ENCODE data around the gene ZC2HC1B.

DNA sequence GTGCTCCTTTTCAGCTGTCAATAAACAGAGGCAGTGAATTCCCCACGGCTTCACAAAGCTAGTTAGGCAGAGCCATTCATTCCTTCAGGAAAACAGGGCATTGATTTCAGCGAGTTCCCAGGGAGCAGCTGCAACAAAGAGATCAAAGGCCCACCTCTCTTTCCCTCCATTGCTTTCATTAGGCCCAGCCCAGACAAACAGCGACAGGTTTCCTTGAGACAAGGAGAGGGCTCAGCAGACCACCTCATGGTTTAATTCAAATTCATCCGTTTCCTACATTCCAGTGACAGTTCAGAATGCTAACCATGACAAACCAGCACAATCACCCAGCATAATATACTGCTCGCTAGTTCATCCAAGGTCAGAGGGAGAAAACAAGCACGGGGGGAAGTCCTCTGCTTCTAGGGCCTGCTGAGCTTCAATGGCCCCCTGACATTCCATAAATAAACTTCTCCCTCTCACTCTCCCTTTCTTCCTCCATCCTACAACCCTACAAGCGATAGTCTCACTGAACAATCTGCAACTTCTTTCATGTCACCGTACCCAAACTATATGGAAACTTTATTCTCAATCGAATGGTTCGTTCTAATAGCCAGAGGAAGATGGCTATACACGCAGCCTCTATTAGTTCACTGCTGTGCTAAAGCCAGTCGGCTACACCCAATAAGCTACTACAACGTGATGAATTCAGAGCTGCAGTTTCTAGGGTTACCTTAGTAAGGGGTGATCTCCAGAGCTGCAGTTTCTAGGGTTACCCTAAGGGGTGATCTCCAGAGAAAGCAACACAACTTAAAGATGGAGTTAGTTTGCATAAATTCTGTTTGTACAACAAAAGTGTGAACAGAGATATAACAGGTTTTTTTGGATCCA lies 109.1 kb downstream of the ZC2HC1B start:
- TF ChIP-seq, protein P1, sequence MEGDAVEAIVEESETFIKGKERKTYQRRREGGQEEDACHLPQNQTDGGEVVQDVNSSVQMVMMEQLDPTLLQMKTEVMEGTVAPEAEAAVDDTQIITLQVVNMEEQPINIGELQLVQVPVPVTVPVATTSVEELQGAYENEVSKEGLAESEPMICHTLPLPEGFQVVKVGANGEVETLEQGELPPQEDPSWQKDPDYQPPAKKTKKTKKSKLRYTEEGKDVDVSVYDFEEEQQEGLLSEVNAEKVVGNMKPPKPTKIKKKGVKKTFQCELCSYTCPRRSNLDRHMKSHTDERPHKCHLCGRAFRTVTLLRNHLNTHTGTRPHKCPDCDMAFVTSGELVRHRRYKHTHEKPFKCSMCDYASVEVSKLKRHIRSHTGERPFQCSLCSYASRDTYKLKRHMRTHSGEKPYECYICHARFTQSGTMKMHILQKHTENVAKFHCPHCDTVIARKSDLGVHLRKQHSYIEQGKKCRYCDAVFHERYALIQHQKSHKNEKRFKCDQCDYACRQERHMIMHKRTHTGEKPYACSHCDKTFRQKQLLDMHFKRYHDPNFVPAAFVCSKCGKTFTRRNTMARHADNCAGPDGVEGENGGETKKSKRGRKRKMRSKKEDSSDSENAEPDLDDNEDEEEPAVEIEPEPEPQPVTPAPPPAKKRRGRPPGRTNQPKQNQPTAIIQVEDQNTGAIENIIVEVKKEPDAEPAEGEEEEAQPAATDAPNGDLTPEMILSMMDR (IDR thresholded peaks at IDR 0.05; ENCODE audit: low read depth, low read length, poor library complexity, severe bottlenecking), result no peak
- TF ChIP-seq EZH2phosphoT487 (IDR thresholded peaks at IDR 0.05; ENCODE audit: borderline replicate concordance, low read length), result no peak

Data from DOHH2 (cell line).